HEK293 (cell line): ENCODE results near the gene GTSF1L.

Experiments used
- CTCF ChIA-PET: fragments of 350-600 bp; formaldehyde crosslinking; extraction: SDS; loops from one replicate; lab custom pipeline; 2021; ENCODE audit warnings: antibody characterized with exemption; lab: Yijun Ruan, JAX
- POLR2A ChIA-PET: fragments of 300-600 bp; formaldehyde crosslinking; extraction: SDS; loops from one replicate; lab custom pipeline; 2020; ENCODE audit warnings: antibody characterized with exemption, inconsistent platforms; lab: Yijun Ruan, JAX
- H3K27ac ChIP-seq: fragments of 200-500 bp; sonication (Bioruptor generic); 2 replicates; pipeline ENCODE4 v1.5.1; 2014; ENCODE audit warnings: low read depth, low read length, control low read depth, inconsistent platforms; ENCODE audit errors: extremely low read depth
- H3K36me3 ChIP-seq, 2 experiments: fragments of 200-500 bp in 1 of 2; sonication (Bioruptor generic) in 1 of 2; 1 replicate in 1 of 2; 2 replicates in 1 of 2; pipeline ENCODE4 v1.5.1; 2014 to 2017; ENCODE audit warnings: inconsistent platforms in 2 of 2, low read length in 2 of 2; ENCODE audit not compliant: control insufficient read depth in 2 of 2, insufficient read depth in 1 of 2
- H3K4me1 ChIP-seq: fragments of 200-500 bp; sonication (Bioruptor generic); 2 replicates; pipeline ENCODE4 v1.5.1; 2014; ENCODE audit warnings: mild to moderate bottlenecking, low read length, inconsistent platforms; ENCODE audit not compliant: control insufficient read depth, insufficient read depth
- H3K4me3 ChIP-seq: 2 replicates; pipeline ENCODE4 v1.5.1; 2011; ENCODE audit warnings: low read depth, mild to moderate bottlenecking, control low read depth, low read length, moderate library complexity
- H3K9me3 ChIP-seq: fragments of 200-500 bp; sonication (Bioruptor generic); 2 replicates; pipeline ENCODE4 v1.5.1; 2014; ENCODE audit warnings: low read depth, low read length, inconsistent platforms; ENCODE audit not compliant: control insufficient read depth, insufficient read depth
- GLIS1 ChIP-seq: fragments of 450-650 bp; formaldehyde crosslinking; IDR thresholded peaks from 2 replicates; pipeline ENCODE4 v1.5.1; 2016; ENCODE audit warnings: missing biosample characterization, missing genetic modification characterization
- GLIS2 ChIP-seq: fragments of 450-650 bp; formaldehyde crosslinking; IDR thresholded peaks from 2 replicates; pipeline ENCODE4 v1.5.1; 2016; ENCODE audit warnings: missing biosample characterization, missing genetic modification characterization
- YY2 ChIP-seq: fragments of 450-650 bp; formaldehyde crosslinking; IDR thresholded peaks from 2 replicates; pipeline ENCODE4 v1.5.1; 2016; ENCODE audit warnings: missing biosample characterization, missing genetic modification characterization
- ZBTB17 ChIP-seq: fragments of 450-650 bp; formaldehyde crosslinking; IDR thresholded peaks from 2 replicates; pipeline ENCODE4 v1.5.1; 2016; ENCODE audit warnings: missing biosample characterization, missing genetic modification characterization
- ZBTB21 ChIP-seq: fragments of 450-650 bp; formaldehyde crosslinking; IDR thresholded peaks from 2 replicates; pipeline ENCODE4 v1.5.1; 2017; ENCODE audit warnings: missing biosample characterization, missing genetic modification characterization
- ZNF132 ChIP-seq: fragments of 450-650 bp; formaldehyde crosslinking; IDR thresholded peaks from 2 replicates; pipeline ENCODE4 v1.5.1; 2017; ENCODE audit warnings: missing biosample characterization, missing genetic modification characterization, borderline replicate concordance
- ZNF184 ChIP-seq: fragments of 450-650 bp; IDR thresholded peaks from 2 replicates; pipeline ENCODE4 v1.5.1; 2018; ENCODE audit warnings: missing biosample characterization, mild to moderate bottlenecking, missing genetic modification characterization
- ZNF302 ChIP-seq: fragments of 450-650 bp; formaldehyde crosslinking; IDR thresholded peaks from 2 replicates; pipeline ENCODE4 v1.5.1; 2016; ENCODE audit warnings: missing biosample characterization, missing genetic modification characterization, low read depth
- ZNF324 ChIP-seq: fragments of 450-650 bp; formaldehyde crosslinking; IDR thresholded peaks from 2 replicates; pipeline ENCODE4 v1.5.1; 2016; ENCODE audit warnings: missing biosample characterization, missing genetic modification characterization
- ZNF341 ChIP-seq: fragments of 450-650 bp; formaldehyde crosslinking; IDR thresholded peaks from 2 replicates; pipeline ENCODE4; 2016; ENCODE audit warnings: low read depth, missing biosample characterization, missing genetic modification characterization
- ZNF366 ChIP-seq: fragments of 450-650 bp; formaldehyde crosslinking; conservative IDR thresholded peaks from 2 replicates; pipeline ENCODE4 v1.5.1; 2016; ENCODE audit warnings: missing biosample characterization, missing genetic modification characterization
- ZNF37A ChIP-seq: fragments of 450-650 bp; IDR thresholded peaks from 2 replicates; pipeline ENCODE4 v1.5.1; 2018; ENCODE audit warnings: missing biosample characterization, missing genetic modification characterization
- ZNF394 ChIP-seq: fragments of 450-650 bp; formaldehyde crosslinking; IDR thresholded peaks from 2 replicates; pipeline ENCODE4 v1.5.1; 2016; ENCODE audit warnings: missing biosample characterization, missing genetic modification characterization, mild to moderate bottlenecking, moderate library complexity, borderline replicate concordance
- ZNF623 ChIP-seq: fragments of 450-650 bp; formaldehyde crosslinking; IDR thresholded peaks from 2 replicates; pipeline ENCODE4 v1.5.1; 2016; ENCODE audit warnings: missing biosample characterization, missing genetic modification characterization
- ZNF629 ChIP-seq: fragments of 450-650 bp; formaldehyde crosslinking; IDR thresholded peaks from 2 replicates; pipeline ENCODE4 v1.5.1; 2017; ENCODE audit warnings: missing biosample characterization, missing genetic modification characterization
- ZSCAN30 ChIP-seq: fragments of 450-650 bp; IDR thresholded peaks from 2 replicates; pipeline ENCODE4 v1.5.1; 2018; ENCODE audit warnings: missing biosample characterization, mild to moderate bottlenecking, missing genetic modification characterization, moderate library complexity
- TF ChIP-seq, protein P1 (sequence below): fragments of 450-650 bp; formaldehyde crosslinking; IDR thresholded peaks from 2 replicates; pipeline ENCODE4 v1.5.1; 2016; ENCODE audit warnings: missing biosample characterization, missing genetic modification characterization
- TF ChIP-seq, protein P2 (sequence below): fragments of 450-650 bp; formaldehyde crosslinking; IDR thresholded peaks from 2 replicates; pipeline ENCODE4 v1.5.1; 2016; ENCODE audit warnings: missing biosample characterization, missing genetic modification characterization, low read depth
- TF ChIP-seq, protein P3 (sequence below): fragments of 450-650 bp; formaldehyde crosslinking; IDR thresholded peaks from 2 replicates; pipeline ENCODE4 v1.5.1; 2016; ENCODE audit warnings: missing biosample characterization, missing genetic modification characterization
- TF ChIP-seq, protein P4 (sequence below): fragments of 450-650 bp; formaldehyde crosslinking; IDR thresholded peaks from 2 replicates; pipeline ENCODE4 v1.5.1; 2016; ENCODE audit warnings: missing biosample characterization, missing genetic modification characterization
- TF ChIP-seq, protein P5 (sequence below): fragments of 450-650 bp; formaldehyde crosslinking; IDR thresholded peaks from 2 replicates; pipeline ENCODE4 v1.5.1; 2016; ENCODE audit warnings: missing biosample characterization, missing genetic modification characterization
- TF ChIP-seq, protein P6 (sequence below): fragments of 450-650 bp; formaldehyde crosslinking; IDR thresholded peaks from 2 replicates; pipeline ENCODE4 v1.5.1; 2016; ENCODE audit warnings: missing biosample characterization, missing genetic modification characterization

The GTSF1L gene

DNA sequence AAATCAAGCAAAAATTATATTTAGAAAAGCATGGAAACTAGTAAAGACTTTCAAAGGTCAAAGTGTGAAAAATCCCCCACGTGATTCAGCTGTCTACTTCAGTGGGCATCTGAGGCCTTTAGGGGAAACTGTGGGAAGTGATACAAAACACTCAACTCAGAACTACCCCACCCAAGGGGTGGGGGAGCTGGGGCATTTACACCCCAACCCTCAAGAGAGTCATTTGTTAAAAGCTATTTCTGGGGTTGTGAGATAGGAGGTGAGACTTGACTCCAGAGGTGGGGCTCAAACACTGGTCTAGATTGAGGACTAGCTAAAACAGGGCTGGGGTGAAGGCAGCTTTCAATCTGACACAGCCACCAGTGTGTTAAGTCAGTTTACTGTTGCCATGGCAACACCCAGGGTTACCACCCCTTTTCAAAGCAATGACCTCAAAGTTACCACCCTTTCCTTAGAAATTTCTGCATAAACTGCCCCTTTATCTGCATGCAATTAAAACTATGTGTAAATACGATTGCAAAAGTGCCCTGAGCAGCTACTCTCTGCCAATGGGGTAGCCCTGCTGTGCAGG is 9.9 kb upstream of the GTSF1L start:
- no peak overlapping the region for H3K27ac ChIP-seq
- ChIA-PET CTCF (interaction anchor here (0.7 to 1.8 kb wide), 5 partner anchors 13 to 322 kb away, joined by 3 to 10 read pairs (median 3); no protein-coding TSS in a partner anchor), POLR2A (no interaction called here)
- no peak overlapping the region for H3K4me3 ChIP-seq
- no peaks in the 10 kb centered on the region for H3K9me3 ChIP-seq
- no peaks in the 10 kb centered on the region for H3K36me3 ChIP-seq
- H3K4me1 ChIP-seq: no peaks in the 10 kb centered on the region
- TF ChIP-seq ZNF37A (tag by site-specific recombination): peak; percentile 93
- TF ChIP-seq ZNF341 (tag by site-specific recombination): no peak
- TF ChIP-seq, all 188 proteins: peak for 1

DNA sequence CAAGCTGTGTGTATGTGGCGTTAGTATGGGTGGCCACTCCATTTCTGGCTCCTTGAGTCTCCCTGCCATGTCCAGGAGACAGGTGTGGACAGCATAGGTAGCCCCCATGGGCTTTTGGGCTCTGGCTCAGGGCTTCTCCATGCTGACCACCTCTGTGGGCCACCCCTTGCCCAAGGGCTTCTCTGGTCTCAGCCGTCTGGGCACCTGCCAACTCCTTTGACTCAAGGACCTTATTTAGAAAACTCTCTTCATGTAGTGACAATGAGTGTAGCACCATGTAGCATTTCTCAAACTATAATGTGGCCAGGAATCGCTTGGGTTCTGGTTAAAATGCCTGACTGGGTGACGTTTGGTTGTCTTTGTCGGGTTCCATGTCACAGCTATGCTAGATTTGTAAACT is 5.1 kb upstream of the GTSF1L start:
- ChIA-PET CTCF (no interaction called here), POLR2A (no interaction called here)
- H3K27ac ChIP-seq: no peak overlapping the region
- no peak overlapping the region for H3K4me3 ChIP-seq
- H3K9me3 ChIP-seq: no peaks in the 10 kb centered on the region
- TF ChIP-seq ZNF37A (tag by site-specific recombination) (no peak), ZNF394 (tag by site-specific recombination) (0 out of 2 replicates have a peak, but pooled peaks have one; percentile 10)
- peaks cover 9% of the 10 kb centered on the region; the same call in 1 of the 2 replicates for H3K4me1 ChIP-seq
- no peaks in the 10 kb centered on the region for H3K36me3 ChIP-seq

DNA sequence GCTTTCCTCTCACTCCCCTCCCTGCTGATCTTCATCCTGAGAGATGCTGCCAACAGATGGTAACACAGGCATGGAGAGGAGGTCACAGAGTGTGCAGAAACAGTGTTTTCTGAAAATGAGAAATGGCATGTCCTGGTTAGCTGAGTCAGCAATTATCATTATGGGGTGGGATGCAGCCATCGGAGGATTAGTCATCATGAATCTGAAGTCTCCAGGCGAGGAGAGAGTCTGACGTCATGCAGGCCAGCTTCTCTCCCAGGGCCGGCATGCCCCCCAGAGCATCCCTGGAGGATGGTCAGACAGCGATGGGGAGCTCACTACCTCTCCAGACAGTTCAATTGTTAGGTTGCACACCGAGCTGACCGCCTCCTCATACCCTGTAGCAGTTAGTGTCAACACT is 4.7 kb upstream of the GTSF1L start:
- CTCF ChIA-PET: no interaction called here
- peaks cover 9% of the 10 kb centered on the region; the same call in 1 of the 2 replicates for H3K4me1 ChIP-seq
- TF ChIP-seq YY2 (tag by site-specific recombination) (peak; percentile 67), GLIS1 (tag by site-specific recombination) (peak; percentile 83), ZBTB17 (tag by site-specific recombination) (peak; percentile 65), ZNF366 (tag by site-specific recombination) (0 out of 2 replicates have a peak, but pooled peaks have one; percentile 14), ZNF324 (0 out of 2 replicates have a peak, but pooled peaks have one; percentile 25), ZNF184 (tag by site-specific recombination) (0 out of 2 replicates have a peak, but pooled peaks have one; percentile 69), ZNF132 (tag by site-specific recombination) (no peak), ZBTB21 (tag by site-specific recombination) (peak; percentile 77), GLIS2 (tag by site-specific recombination) (peak; percentile 53; the same call in 1 of the 2 replicates), ZNF629 (tag by site-specific recombination) (peak; percentile 83), ZNF302 (no peak), ZNF623 (no peak), ZNF394 (tag by site-specific recombination) (peak; percentile 90), ZSCAN30 (tag by site-specific recombination) (peak; percentile 61; the same call in 1 of the 2 replicates)
- TF ChIP-seq, protein P1, sequence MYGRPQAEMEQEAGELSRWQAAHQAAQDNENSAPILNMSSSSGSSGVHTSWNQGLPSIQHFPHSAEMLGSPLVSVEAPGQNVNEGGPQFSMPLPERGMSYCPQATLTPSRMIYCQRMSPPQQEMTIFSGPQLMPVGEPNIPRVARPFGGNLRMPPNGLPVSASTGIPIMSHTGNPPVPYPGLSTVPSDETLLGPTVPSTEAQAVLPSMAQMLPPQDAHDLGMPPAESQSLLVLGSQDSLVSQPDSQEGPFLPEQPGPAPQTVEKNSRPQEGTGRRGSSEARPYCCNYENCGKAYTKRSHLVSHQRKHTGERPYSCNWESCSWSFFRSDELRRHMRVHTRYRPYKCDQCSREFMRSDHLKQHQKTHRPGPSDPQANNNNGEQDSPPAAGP (tag by site-specific recombination): 0 out of 2 replicates have a peak, but pooled peaks have one; percentile 40
- TF ChIP-seq, protein P2, sequence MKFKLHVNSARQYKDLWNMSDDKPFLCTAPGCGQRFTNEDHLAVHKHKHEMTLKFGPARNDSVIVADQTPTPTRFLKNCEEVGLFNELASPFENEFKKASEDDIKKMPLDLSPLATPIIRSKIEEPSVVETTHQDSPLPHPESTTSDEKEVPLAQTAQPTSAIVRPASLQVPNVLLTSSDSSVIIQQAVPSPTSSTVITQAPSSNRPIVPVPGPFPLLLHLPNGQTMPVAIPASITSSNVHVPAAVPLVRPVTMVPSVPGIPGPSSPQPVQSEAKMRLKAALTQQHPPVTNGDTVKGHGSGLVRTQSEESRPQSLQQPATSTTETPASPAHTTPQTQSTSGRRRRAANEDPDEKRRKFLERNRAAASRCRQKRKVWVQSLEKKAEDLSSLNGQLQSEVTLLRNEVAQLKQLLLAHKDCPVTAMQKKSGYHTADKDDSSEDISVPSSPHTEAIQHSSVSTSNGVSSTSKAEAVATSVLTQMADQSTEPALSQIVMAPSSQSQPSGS (tag by site-specific recombination): peak; percentile 89
- TF ChIP-seq, protein P3, sequence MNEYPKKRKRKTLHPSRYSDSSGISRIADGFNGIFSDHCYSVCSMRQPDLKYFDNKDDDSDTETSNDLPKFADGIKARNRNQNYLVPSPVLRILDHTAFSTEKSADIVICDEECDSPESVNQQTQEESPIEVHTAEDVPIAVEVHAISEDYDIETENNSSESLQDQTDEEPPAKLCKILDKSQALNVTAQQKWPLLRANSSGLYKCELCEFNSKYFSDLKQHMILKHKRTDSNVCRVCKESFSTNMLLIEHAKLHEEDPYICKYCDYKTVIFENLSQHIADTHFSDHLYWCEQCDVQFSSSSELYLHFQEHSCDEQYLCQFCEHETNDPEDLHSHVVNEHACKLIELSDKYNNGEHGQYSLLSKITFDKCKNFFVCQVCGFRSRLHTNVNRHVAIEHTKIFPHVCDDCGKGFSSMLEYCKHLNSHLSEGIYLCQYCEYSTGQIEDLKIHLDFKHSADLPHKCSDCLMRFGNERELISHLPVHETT (tag by site-specific recombination): peak; percentile 63
- TF ChIP-seq, protein P4, sequence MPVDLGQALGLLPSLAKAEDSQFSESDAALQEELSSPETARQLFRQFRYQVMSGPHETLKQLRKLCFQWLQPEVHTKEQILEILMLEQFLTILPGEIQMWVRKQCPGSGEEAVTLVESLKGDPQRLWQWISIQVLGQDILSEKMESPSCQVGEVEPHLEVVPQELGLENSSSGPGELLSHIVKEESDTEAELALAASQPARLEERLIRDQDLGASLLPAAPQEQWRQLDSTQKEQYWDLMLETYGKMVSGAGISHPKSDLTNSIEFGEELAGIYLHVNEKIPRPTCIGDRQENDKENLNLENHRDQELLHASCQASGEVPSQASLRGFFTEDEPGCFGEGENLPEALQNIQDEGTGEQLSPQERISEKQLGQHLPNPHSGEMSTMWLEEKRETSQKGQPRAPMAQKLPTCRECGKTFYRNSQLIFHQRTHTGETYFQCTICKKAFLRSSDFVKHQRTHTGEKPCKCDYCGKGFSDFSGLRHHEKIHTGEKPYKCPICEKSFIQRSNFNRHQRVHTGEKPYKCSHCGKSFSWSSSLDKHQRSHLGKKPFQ: no peak
- TF ChIP-seq, protein P5, sequence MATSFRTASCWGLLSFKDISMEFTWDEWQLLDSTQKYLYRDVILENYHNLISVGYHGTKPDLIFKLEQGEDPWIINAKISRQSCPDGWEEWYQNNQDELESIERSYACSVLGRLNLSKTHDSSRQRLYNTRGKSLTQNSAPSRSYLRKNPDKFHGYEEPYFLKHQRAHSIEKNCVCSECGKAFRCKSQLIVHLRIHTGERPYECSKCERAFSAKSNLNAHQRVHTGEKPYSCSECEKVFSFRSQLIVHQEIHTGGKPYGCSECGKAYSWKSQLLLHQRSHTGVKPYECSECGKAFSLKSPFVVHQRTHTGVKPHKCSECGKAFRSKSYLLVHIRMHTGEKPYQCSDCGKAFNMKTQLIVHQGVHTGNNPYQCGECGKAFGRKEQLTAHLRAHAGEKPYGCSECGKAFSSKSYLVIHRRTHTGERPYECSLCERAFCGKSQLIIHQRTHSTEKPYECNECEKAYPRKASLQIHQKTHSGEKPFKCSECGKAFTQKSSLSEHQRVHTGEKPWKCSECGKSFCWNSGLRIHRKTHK (tag by site-specific recombination): no peak
- TF ChIP-seq, protein P6, sequence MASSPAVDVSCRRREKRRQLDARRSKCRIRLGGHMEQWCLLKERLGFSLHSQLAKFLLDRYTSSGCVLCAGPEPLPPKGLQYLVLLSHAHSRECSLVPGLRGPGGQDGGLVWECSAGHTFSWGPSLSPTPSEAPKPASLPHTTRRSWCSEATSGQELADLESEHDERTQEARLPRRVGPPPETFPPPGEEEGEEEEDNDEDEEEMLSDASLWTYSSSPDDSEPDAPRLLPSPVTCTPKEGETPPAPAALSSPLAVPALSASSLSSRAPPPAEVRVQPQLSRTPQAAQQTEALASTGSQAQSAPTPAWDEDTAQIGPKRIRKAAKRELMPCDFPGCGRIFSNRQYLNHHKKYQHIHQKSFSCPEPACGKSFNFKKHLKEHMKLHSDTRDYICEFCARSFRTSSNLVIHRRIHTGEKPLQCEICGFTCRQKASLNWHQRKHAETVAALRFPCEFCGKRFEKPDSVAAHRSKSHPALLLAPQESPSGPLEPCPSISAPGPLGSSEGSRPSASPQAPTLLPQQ: peak; percentile 49; the same call in 1 of the 2 replicates

More for the DNA sequence above, 4.7 kb upstream of the GTSF1L start:
- POLR2A ChIA-PET: no interaction called here
- no peak overlapping the region for H3K27ac ChIP-seq
- no peaks in the 10 kb centered on the region for H3K36me3 ChIP-seq
- H3K4me3 ChIP-seq: no peak overlapping the region
- H3K9me3 ChIP-seq: no peaks in the 10 kb centered on the region
